Esophagus muscularis mucosa (tissue), 4 donors: ENCODE results near the gene LENEP. TPM values are rescaled to one million over a fixed set of nuclear protein-coding genes. Genes with fewer than 3 reads are reported as not detected.

Experiments
- DNase-seq: peaks from one replicate; pipeline ENCODE4 v3.0.0-alpha.2; 2017; ENCODE audit errors: extremely low spot score
- H3K27ac ChIP-seq, 4 donors: fragments of 200-600 bp; sonication (generic); replicated peaks in 1 of 4; 1 replicate in 3 of 4; 2 replicates in 1 of 4; pipeline ENCODE4 v1.5.1; 2016 to 2019; ENCODE audit warnings: mild to moderate bottlenecking in 1 of 4
- H3K27me3 ChIP-seq, 4 donors: fragments of 200-600 bp; sonication (generic); one replicate each; pipeline versions ENCODE4 v1.5.1 to v1.6.0; 2016 to 2019
- H3K36me3 ChIP-seq, 4 donors: fragments of 200-600 bp; sonication (generic); one replicate each; pipeline ENCODE4 v1.5.1; 2016 to 2019
- H3K4me1 ChIP-seq, 4 donors: fragments of 200-600 bp; sonication (generic); one replicate each; pipeline ENCODE4 v1.5.1; 2016 to 2019
- H3K4me3 ChIP-seq, 4 donors: fragments of 200-600 bp; sonication (generic); 1 replicate in 2 of 4; 2 replicates in 2 of 4; pipeline ENCODE4 v1.5.1; 2016 to 2019; ENCODE audit warnings: mild to moderate bottlenecking in 4 of 4, moderate library complexity in 1 of 4
- H3K9me3 ChIP-seq, 4 donors: fragments of 200-600 bp; sonication (generic); 1 replicate in 3 of 4; 2 replicates in 1 of 4; pipeline ENCODE4 v1.5.1; 2016 to 2019
- EP300 ChIP-seq: sonication (generic); formaldehyde crosslinking; IDR thresholded peaks from one replicate; pipeline ENCODE4 v1.6.1; 2017; ENCODE audit warnings: antibody characterized with exemption
- POLR2A ChIP-seq: fragments of 450-650 bp; IDR thresholded peaks from one replicate; pipeline ENCODE4 v1.6.1; 2017; ENCODE audit warnings: antibody characterized with exemption, moderate library complexity, mild to moderate bottlenecking, low read depth
- POLR2AphosphoS5 ChIP-seq, 2 donors: sonication (generic); formaldehyde crosslinking; IDR thresholded peaks; one replicate each; pipeline ENCODE4 v1.6.1; 2017; ENCODE audit warnings: antibody characterized with exemption in 2 of 2
- WGBS: methylation state at CpG from one replicate; pipeline ENCODE4 v1.1.5; 2018; 5-methylcytosine and 5-hydroxymethylcytosine counted together
- intact Hi-C: fragments of 100-400 bp; cut with DNase I; formaldehyde crosslinking; loops from one replicate; pipeline ENCODE4 v1.15.1; 2023
- total RNA-seq, 4 donors: library from RNA; depleted of rRNA; stranded (reverse); fragments of >200 nt; gene quantifications; one replicate each; pipeline versions ENCODE4 v1.1.0 to v1.2.1, GENCODE V29; 2016
- TF ChIP-seq, protein P1 (sequence below), 3 experiments: fragments of 200-600 bp in 2 of 3; fragments of 450-650 bp in 1 of 3; sonication (generic) in 2 of 3; IDR thresholded peaks; one replicate each; pipeline ENCODE4 v1.5.1; 2017 to 2019; ENCODE audit warnings: antibody characterized with exemption in 3 of 3, mild to moderate bottlenecking in 2 of 3, moderate library complexity in 1 of 3

Gene LENEP
- total RNA-seq, 4 donors from 2014 or later = not detected

DNA sequence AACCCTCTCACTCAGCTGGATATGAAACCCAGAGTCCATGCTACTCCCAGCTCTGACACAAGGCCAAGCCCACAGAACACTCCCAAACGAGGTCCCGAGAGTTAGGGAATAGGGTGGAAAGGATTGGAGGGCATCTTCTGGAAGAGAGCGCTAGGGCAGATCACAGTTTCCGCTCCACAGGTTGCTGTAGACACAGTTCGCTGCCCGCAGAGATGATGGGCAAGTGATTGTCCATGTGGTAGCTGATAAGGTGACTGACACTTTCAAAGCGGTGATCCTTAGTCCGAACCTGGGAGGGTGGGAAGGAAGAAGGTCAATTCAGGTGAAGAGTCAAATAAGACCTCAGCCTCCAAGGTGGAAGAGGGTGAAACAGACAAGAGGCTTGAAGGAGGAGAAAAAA, 29.7 kb upstream of the LENEP start:
- H3K27me3 ChIP-seq = no peaks in the 10 kb centered on the region
- peak overlapping the region in 2 of 4 donors; percentile 97 to 99 for H3K27ac ChIP-seq
- intact Hi-C loops = loop anchor here (5.0 kb wide), 3 partner anchors 34 to 99 kb away; partner anchors contain the start of gene EFNA4
- DNase-seq = no peak
- TF ChIP-seq, protein P1, sequence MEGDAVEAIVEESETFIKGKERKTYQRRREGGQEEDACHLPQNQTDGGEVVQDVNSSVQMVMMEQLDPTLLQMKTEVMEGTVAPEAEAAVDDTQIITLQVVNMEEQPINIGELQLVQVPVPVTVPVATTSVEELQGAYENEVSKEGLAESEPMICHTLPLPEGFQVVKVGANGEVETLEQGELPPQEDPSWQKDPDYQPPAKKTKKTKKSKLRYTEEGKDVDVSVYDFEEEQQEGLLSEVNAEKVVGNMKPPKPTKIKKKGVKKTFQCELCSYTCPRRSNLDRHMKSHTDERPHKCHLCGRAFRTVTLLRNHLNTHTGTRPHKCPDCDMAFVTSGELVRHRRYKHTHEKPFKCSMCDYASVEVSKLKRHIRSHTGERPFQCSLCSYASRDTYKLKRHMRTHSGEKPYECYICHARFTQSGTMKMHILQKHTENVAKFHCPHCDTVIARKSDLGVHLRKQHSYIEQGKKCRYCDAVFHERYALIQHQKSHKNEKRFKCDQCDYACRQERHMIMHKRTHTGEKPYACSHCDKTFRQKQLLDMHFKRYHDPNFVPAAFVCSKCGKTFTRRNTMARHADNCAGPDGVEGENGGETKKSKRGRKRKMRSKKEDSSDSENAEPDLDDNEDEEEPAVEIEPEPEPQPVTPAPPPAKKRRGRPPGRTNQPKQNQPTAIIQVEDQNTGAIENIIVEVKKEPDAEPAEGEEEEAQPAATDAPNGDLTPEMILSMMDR (IDR thresholded peaks at IDR 0.05) = no peak
- no peak for TF ChIP-seq POLR2AphosphoS5 (IDR thresholded peaks at IDR 0.05)
- TF ChIP-seq POLR2A = no peak
- TF ChIP-seq EP300 = no peak
- H3K4me1 ChIP-seq = peaks cover 33 to 70% (median 55%) of the 10 kb centered on the region in 4 donors
- peaks cover 23 to 72% (median 71%) of the 10 kb centered on the region in 4 donors for H3K36me3 ChIP-seq
- 80% methylated on average over 8 of the region's 8 CpGs for WGBS
- no peaks in the 10 kb centered on the region for H3K9me3 ChIP-seq
- H3K4me3 ChIP-seq = no peak overlapping the region

DNA sequence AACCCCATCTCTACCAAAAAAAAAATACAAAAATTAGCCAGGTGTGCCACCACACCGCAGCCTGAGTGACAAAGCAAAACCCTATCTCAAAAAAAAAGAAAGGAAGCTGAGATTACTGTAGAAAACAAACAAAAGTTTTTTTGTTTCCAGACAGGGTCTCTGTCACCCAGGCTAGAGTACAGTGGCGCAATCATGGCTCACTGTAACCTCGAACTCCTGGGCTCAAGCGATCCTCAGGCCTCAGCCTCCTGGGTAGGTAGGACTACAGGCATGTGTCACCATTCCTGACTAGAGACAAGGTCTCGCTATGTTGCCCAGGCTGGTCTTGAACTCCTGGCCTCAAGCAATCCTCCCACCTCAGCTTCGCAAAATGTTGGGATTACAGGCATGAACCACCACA, 29.0 kb upstream of the LENEP start:
- 90% methylated on average over 6 of the region's 6 CpGs for WGBS
- Histone ChIP-seq H3K4me1 (peaks cover 39 to 70% (median 58%) of the 10 kb centered on the region in 4 donors), H3K9me3 (no peaks in the 10 kb centered on the region), H3K4me3 (no peak overlapping the region), H3K27me3 (no peaks in the 10 kb centered on the region), H3K36me3 (peaks cover 23 to 72% (median 64%) of the 10 kb centered on the region in 4 donors), H3K27ac (no peak overlapping the region)
- DNase-seq = no peak
- TF ChIP-seq, protein P1 (IDR thresholded peaks at IDR 0.05) = no peak
- intact Hi-C loops = loop anchor here (5.0 kb wide), 3 partner anchors 33 to 98 kb away; partner anchors contain the start of gene EFNA4

DNA sequence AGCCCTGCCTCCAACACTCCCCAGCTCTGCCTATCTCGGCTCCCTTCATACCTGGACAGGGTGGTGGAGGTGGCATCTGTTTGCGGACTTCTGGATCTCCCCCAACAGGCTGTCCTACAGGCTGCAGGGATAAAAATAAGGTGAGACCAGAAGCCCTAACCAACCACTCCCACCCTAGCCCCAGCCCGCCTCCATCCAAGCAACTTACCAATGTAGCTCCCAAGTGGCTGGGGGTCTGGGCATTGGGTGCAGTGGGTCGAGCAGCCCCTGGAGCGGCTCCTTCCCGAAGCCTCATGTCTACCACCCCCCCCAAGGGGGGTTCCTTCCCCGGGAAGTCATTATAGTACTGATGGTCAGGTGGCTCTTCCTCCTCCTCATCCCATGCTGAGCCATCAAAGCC, 27.3 kb upstream of the LENEP start:
- H3K9me3 ChIP-seq = no peaks in the 10 kb centered on the region
- WGBS = 85% methylated on average over 5 of the region's 7 CpGs
- DNase-seq = no peak
- no peaks in the 10 kb centered on the region for H3K27me3 ChIP-seq
- no peak overlapping the region for H3K4me3 ChIP-seq
- TF ChIP-seq, protein P1 (IDR thresholded peaks at IDR 0.05) = no peak
- TF ChIP-seq POLR2AphosphoS5 (IDR thresholded peaks at IDR 0.05) (no peak), POLR2A (no peak), EP300 (no peak)
- H3K4me1 ChIP-seq = peaks cover 46 to 70% (median 59%) of the 10 kb centered on the region in 4 donors
- intact Hi-C loops = no loop called here
- H3K36me3 ChIP-seq = peaks cover 23 to 68% (median 59%) of the 10 kb centered on the region in 4 donors
- H3K27ac ChIP-seq = peak overlapping the region in 2 of 4 donors; percentile 96 to 98

DNA sequence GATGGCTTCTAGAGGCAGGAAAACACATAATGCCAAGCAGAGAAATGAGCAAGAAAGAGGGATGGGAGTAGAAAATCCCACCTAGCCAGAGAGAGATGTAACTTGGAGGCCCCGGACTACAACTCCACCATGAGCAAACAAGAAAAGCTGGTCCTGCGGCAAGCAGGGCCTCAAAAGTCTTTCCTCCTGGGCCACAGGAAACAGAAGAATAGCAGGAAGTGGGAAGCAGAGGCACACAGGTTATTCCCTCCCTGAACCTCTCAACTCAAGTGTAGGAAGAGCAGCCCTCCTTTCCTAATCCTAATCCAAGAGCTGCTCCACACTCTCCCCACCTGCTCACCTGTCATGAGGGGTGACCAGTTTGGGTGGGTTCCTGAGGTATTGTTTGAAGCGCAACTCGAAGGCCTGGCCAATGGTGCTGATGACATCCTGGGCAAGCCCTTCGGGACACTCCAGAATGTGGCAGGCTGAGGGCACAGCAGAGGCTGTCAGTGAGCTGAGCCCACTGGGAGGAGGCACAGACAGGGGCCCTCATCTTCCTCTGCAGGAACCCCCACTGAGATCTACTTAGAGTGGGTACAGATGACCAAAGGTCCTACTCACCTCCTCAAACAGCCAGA, 25.9 kb upstream of the LENEP start:
- H3K27ac ChIP-seq = peak overlapping the region; percentile 96 to 98 (median 96)
- no peaks in the 10 kb centered on the region for H3K27me3 ChIP-seq
- H3K4me1 ChIP-seq = peaks cover 56 to 75% (median 68%) of the 10 kb centered on the region in 4 donors
- no peak for DNase-seq
- H3K9me3 ChIP-seq = no peaks in the 10 kb centered on the region
- H3K36me3 ChIP-seq = peaks cover 23 to 68% (median 59%) of the 10 kb centered on the region in 4 donors
- TF ChIP-seq POLR2AphosphoS5 (IDR thresholded peaks at IDR 0.05) = no peak
- TF ChIP-seq EP300 = no peak
- TF ChIP-seq POLR2A = no peak
- TF ChIP-seq, protein P1 (IDR thresholded peaks at IDR 0.05) = no peak
- no peak overlapping the region for H3K4me3 ChIP-seq
- intact Hi-C loops = no loop called here
- 70% methylated on average over 5 of the region's 5 CpGs for WGBS
